ENCODE measurements around the gene SRGAP3.

The SRGAP3 gene

GRCh38 chr3:9137676-9138075 lies 111.8 kb downstream of the SRGAP3 start:
- no peak for DNase-seq

GRCh38 chr3:9136746-9137465 lies 112.5 kb downstream of the SRGAP3 start:
- no peak for DNase-seq

- DNase-seq: no peak
These were observed 113.4 kb downstream of the SRGAP3 start for GRCh38 chr3:9135930-9136525.

- DNase-seq: no peak
These were observed 113.9 kb downstream of the SRGAP3 start for GRCh38 chr3:9135526-9135925.

- no peak for DNase-seq
These were observed 115.8 kb downstream of the SRGAP3 start for GRCh38 chr3:9133656-9134055.

GRCh38 chr3:9130345-9131305 lies 118.8 kb downstream of the SRGAP3 start:
- DNase-seq: no peak

GRCh38 chr3:9129365-9129764 lies 120.1 kb downstream of the SRGAP3 start:
- no peak for DNase-seq

- no peak for DNase-seq
These were observed 124.0 kb downstream of the SRGAP3 start for GRCh38 chr3:9125278-9125951.

- DNase-seq: no peak
These were observed 124.7 kb downstream of the SRGAP3 start for GRCh38 chr3:9124730-9125129.

GRCh38 chr3:9123840-9124239 lies 125.6 kb downstream of the SRGAP3 start:
- no peak for DNase-seq

GRCh38 chr3:9122732-9123364 lies 126.6 kb downstream of the SRGAP3 start:
- DNase-seq: no peak

GRCh38 chr3:9121366-9122001 lies 128.0 kb downstream of the SRGAP3 start:
- DNase-seq: no peak

GRCh38 chr3:9119331-9119730 lies 130.1 kb downstream of the SRGAP3 start:
- no peak for DNase-seq

- no peak for DNase-seq
These were observed 131.2 kb downstream of the SRGAP3 start for GRCh38 chr3:9118222-9118621.

- no peak for DNase-seq
These were observed 132.2 kb downstream of the SRGAP3 start for GRCh38 chr3:9117220-9117619.

GRCh38 chr3:9116336-9116735 lies 133.1 kb downstream of the SRGAP3 start:
- DNase-seq: no peak

GRCh38 chr3:9115336-9115735 lies 134.1 kb downstream of the SRGAP3 start:
- no peak for DNase-seq

- DNase-seq: no peak
These were observed 136.4 kb downstream of the SRGAP3 start for GRCh38 chr3:9113040-9113439.

- no peak for DNase-seq
These were observed 137.6 kb downstream of the SRGAP3 start for GRCh38 chr3:9111866-9112265.

- peak in 1 of 2 experiments; percentile 6 for DNase-seq
These were observed 138.0 kb downstream of the SRGAP3 start for GRCh38 chr3:9111417-9111816.

GRCh38 chr3:9110802-9111201 lies 138.6 kb downstream of the SRGAP3 start:
- DNase-seq: no peak

- DNase-seq: no peak
These were observed 139.1 kb downstream of the SRGAP3 start for GRCh38 chr3:9110316-9110715.

Measured in activated CD4-positive, alpha-beta T cell treated with anti-CD3 and anti-CD28 coated beads, Interleukin-2, amount 50 U/mL, for 48 hours (primary cell).